Fibroblast of skin of left biceps (primary cell): ENCODE results near the gene HAX1.
"Not testable (repeated sequence)": the region's sequence is repeated elsewhere in the genome, so short reads cannot be mapped to it uniquely, and the experiment has no call there.

Experiments used
- DNase-seq, 2 experiments: peaks; one replicate each; pipeline ENCODE4 v3.0.0-alpha.2; 2013; ENCODE audit warnings: low read depth in 2 of 2

HAX1 gene

GRCh38 chr1:154276797-154277196, 4.4 kb downstream of the HAX1 start:
- DNase-seq, result no peak

DNA sequence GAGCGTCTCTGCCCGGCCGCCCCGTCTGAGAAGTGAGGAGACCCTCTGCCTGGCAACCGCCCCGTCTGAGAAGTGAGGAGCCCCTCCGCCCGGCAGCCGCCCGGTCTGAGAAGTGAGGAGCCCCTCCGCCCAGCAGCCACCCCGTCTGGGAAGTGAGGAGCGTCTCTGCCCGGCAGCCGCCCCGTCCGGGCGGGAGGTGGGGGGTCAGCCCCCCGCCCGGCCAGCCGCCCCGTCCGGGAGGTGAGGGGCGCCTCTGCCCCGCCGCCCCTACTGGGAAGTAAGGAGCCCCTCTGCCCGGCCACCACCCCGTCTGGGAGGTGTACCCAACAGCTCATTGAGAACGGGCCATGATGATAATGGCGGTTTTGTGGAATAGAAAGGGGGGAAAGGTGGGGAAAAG, 15.2 kb downstream of the HAX1 start:
- DNase-seq, result not testable (repeated sequence)

DNA sequence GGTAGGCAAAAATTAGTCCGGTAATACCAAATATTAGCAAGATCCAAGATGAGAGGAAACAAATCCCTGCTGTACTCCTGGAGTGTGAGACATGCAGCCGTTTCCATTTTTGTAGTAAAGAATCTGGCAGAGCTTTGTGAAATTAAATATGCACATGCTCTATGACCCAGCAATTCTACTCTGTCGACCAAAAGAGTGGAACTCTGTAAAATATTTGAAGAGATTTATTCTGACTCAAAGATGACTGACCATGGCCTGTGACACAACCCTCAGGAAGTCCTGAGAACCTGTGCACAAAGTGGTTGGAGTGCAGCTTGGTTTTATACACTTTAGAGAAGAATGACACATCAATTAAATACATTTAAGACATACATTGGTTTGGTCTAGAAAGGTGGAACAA, 16.2 kb downstream of the HAX1 start:
- DNase-seq, result no peak

- no peak for DNase-seq
These were observed 18.5 kb downstream of the HAX1 start for GRCh38 chr1:154290921-154291320.

- DNase-seq, result no peak
These were observed 23.2 kb downstream of the HAX1 start for GRCh38 chr1:154295408-154296235.

- DNase-seq, result no peak
These were observed 29.2 kb downstream of the HAX1 start for GRCh38 chr1:154301582-154301981.

GRCh38 chr1:154304664-154305337, 32.4 kb downstream of the HAX1 start:
- DNase-seq, result no peak

- no peak for DNase-seq
These were observed 33.7 kb downstream of the HAX1 start for GRCh38 chr1:154306151-154306550.

GRCh38 chr1:154307670-154308270, 35.3 kb downstream of the HAX1 start:
- DNase-seq, result not testable (repeated sequence)

DNA sequence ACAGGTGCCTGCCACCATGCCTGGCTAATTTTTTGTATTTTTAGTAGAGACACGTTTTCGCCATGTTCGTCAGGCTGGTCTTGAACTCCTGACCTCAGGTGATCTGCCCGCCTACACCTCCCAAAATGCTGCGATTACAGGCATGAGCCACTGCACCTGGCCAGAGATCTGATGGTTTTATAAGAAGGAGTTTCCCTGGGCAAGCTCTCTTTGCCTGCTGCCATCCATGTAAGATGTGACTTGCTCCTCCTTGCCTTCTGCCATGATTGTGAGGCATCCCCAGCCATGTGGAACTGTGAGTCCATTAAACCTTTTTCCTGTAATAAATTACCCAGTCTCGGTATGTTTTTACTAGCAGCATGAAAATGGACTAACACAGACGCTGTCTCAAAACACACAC, 36.7 kb downstream of the HAX1 start:
- DNase-seq, result not testable (repeated sequence)

GRCh38 chr1:154312229-154313065, 40.0 kb downstream of the HAX1 start:
- DNase-seq, result not testable (repeated sequence)

- no peak for DNase-seq
These were observed 40.6 kb downstream of the HAX1 start for GRCh38 chr1:154313066-154313356.

- not testable (repeated sequence) for DNase-seq
These were observed 41.8 kb downstream of the HAX1 start for GRCh38 chr1:154314226-154314625.

GRCh38 chr1:154316704-154317103, 44.3 kb downstream of the HAX1 start:
- no peak for DNase-seq

DNA sequence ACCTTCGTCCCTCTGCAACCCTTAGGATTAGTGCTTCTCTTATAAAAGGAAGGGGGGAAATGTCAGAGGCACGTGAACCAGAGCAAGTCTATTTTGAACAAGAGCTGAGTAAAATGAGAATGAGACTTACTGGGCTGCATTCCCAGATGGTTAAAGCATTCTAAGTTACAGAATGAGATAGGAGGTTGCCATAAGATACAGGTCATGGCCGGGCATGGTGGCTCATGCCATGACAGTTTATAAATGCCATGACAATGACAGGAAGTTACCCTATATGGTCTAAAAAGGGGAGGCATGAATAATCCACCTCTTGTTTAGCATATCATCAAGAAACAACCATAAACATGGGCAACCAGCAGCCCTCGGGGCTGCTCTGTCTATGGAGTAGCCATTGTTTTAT, 46.0 kb downstream of the HAX1 start:
- no peak for DNase-seq

- DNase-seq, result no peak
These were observed 48.6 kb downstream of the HAX1 start, which contains the start of gene AQP10 for GRCh38 chr1:154320882-154321608. AQP10 (plus strand) TSS chr1:154321093; CDS start chr1:154321156, 63 bp downstream.

GRCh38 chr1:154321609-154321934, 49.1 kb downstream of the HAX1 start:
- DNase-seq, result not testable (repeated sequence)

GRCh38 chr1:154323493-154323892, 51.1 kb downstream of the HAX1 start:
- DNase-seq, result no peak

GRCh38 chr1:154324241-154324640, 51.8 kb downstream of the HAX1 start:
- no peak for DNase-seq

GRCh38 chr1:154324669-154325582, 52.5 kb downstream of the HAX1 start, which contains the start of gene ATP8B2:
ATP8B2 (plus strand) TSS chr1:154325525; CDS start chr1:154328142, 2,617 bp downstream.
- DNase-seq, result peak; percentile 56 to 58
